HG02885 (cell line): ENCODE results near the gene CDX4.
"Not testable (repeated sequence)": the region's sequence is repeated elsewhere in the genome, so short reads cannot be mapped to it uniquely, and the experiment has no call there.

Experiments used
- ATAC-seq: cut with Tn5 transposase; IDR thresholded peaks from one replicate; pipeline ENCODE4 v1.9.1; 2021; ENCODE audit warnings: mild to moderate bottlenecking; ENCODE audit not compliant: unreplicated experiment, poor library complexity

Gene CDX4, protein sequence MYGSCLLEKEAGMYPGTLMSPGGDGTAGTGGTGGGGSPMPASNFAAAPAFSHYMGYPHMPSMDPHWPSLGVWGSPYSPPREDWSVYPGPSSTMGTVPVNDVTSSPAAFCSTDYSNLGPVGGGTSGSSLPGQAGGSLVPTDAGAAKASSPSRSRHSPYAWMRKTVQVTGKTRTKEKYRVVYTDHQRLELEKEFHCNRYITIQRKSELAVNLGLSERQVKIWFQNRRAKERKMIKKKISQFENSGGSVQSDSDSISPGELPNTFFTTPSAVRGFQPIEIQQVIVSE

DNA sequence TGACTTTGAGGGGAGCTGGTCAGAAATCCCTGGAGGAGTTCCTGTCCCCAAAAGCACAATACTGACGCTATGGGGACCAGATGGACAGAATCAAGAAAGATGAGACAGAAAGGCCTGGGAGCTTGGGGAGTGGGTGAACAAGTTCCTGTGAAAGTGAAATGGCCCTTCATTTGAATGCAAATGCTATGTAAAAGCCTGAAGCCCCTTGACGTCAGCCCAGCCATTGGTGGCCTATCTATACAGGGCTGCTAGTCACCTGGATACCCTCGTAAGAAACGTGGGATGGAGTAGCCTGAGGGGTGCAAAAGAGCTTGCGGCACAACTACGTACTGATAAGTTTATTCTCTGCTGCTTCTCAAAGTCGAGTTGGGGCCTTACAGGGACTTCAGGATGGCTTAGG lies at the start of gene CDX4:
TSS of gene CDX4 (plus strand) at position 223 of the 400 bp plus-strand sequence. CDS start 201 bp downstream, outside the sequence.
- no peak for ATAC-seq

DNA sequence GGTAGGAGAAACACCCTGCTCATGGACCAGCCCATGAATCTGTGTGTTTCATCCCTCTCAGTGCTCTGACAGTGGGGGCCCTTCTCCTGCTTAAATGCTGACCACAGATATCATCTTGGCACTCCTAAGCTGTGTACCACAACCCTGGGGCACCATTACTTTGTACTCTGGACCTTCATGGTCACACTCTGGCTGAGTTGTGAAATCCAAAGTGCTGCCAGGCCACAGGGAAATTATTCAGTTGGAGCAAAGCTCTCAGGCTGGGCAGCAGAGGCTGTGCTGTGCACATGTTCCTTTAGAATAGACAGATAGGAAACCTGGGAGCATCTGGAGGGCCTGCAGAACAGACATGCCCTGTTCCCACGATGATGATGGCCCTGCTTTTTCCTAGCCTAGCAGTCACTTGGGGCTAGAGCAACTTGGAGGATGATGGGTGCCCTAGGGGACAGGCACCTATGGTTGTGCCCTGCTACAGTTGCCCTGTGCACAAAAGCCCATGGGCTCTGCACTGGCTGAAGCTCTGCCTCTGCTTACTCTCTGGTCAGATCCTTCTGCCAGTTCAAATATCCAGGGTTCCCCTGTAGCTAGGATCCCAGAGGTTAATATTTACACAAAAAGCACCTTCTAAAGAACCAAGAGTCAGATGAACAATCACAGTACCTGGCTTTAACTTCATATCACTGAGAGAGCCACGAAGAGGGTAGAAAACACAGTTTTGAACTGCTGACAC lies 48.5 kb upstream of the CDX4 start:
- no peak for ATAC-seq

DNA sequence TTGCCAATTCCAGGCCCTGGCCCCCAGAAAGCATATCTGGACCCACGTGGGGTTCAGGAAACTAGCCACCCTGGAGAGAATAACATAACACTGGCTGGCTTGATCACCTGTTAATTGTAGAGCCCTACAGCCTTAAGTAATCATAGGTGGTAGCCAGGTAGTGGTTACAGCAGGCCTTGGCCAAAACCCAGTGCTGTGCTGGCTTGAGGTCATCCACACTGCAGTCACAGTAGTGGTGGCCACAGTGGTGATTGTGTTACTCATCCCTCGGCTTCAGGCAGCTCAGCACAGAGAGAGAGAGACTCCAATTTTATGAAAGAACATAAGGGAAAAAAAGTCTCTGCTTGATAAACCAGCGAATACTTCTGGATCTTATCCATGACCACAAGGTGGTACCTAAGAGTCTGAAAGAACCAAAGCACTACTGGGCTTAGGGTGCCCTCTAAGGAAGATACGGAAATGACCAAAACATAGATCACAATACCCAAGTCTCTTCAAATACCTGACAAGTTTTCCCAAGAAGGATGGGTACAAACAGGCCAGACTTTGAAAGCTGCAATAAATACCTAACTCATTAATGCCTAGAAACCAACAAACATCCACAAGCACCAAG lies 46.6 kb upstream of the CDX4 start:
- no peak for ATAC-seq

GRCh38 chrX:73401591-73402266 lies 45.1 kb upstream of the CDX4 start:
- no peak for ATAC-seq

DNA sequence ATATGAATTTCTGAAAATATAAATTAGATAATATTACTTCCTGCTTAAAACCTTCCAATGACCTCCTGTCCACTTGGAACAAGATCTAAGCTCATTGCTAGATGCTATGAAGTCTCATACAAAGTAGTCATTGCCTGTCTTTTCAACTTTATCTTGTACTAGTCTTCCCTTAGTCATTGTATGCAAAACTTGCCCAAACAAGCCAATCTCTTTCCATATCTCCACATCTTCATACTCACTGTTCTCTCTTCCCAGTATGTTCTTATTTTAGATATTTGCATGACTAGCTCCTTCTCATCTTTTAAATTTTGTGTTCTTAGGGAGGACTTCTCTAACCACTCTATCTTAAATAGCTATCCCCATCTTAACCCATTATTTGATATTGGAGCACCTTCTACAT lies 33.9 kb upstream of the CDX4 start:
- no peak for ATAC-seq

DNA sequence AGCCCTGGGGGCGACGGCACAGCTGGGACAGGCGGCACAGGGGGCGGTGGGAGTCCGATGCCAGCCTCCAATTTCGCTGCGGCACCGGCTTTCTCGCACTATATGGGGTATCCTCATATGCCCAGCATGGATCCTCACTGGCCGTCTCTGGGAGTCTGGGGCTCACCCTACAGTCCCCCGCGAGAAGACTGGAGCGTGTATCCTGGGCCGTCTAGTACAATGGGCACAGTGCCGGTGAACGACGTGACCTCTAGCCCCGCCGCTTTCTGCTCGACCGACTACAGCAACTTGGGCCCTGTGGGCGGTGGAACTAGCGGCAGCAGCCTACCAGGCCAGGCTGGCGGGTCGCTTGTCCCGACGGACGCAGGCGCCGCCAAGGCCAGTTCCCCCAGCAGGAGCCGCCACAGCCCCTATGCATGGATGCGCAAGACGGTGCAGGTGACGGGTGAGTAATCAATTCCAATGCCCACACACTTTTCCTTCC lies 500 bp downstream of the CDX4 start:
- ATAC-seq: no peak

- no peak for ATAC-seq
Measured at GRCh38 chrX:73448379-73448778, 1.5 kb downstream of the CDX4 start.

DNA sequence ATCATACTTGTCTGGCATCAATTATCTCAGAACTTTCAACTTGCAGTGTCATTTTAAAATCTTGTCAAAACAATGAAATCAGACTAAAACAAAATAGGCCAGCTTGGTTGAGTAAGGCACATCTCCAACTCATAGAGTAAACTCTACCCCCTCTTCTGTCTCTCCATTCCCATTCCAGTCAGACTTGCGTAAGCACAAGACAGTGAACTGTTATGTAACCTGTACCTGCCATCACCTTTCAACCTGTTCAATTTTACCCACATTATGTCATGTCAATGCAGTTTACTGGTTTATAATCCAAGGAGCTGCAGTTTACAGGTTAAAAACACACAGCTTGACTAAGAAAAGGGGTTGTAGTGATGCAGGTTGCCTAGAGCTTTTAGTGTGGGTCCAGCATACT lies 8.3 kb downstream of the CDX4 start:
- ATAC-seq: no peak

DNA sequence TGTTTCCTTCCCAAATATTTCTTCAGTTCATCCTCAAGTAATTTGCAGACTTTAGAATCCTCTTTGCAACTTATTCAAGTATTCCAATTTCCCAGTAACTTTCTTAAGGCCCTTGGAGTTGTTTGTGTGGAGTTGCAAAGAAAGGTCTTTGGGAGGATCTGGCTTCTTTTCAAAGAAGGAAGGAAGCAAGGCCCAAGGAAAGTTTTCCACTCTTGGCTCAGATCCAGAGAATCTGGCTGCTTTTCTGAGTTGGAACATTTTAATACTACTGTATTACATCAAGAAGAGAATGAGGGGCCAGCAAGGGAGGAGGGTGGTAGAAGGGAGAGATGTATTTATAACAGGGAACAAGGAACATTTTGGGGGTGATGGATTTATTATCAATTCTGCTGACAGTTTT lies 10.5 kb downstream of the CDX4 start:
- no peak for ATAC-seq

DNA sequence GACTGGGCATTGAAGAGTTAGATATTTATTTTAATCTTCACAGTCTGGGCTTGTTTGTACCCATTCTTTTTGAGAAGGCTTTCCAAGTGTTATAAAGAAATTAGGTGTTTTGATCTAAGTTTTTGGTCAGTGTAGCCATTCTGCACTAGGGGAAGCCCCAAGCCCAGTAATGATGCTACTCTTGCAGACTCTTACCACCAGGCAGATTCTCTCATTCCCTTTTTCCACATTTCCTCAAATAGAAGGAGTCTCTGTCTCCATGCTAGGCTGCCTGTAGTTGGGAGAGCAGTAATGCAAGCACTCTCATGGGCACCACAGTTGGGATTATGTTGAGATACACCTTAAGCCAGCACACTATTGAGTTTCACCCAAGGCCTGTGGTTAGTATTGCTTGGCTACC lies 21.5 kb downstream of the CDX4 start:
- ATAC-seq: no peak

GRCh38 chrX:73478961-73479360 lies 32.1 kb downstream of the CDX4 start:
- ATAC-seq: no peak

DNA sequence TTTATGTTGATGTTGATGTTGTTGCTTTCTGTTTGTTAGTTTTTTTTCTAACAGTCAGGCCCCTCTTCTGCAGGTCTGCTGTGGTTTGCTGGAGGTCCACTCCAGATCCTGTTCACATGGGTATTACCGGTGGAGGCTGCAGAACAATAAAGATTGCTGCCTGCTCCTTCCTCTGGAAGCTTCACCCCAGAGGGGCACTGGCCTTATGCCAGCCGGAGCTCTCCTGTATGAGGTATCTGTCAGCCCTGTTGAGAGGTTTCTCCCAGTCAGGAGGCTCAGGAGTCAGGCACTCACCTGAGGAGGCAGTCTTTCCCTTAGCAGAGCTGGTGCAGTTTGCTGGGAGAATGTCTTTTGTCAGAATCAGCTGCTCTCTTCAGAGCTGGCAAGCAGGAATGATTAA lies 34.7 kb downstream of the CDX4 start:
- no peak for ATAC-seq

- no peak for ATAC-seq
Measured at GRCh38 chrX:73490661-73491060, 43.8 kb downstream of the CDX4 start.

- ATAC-seq: not testable (repeated sequence)
Measured at GRCh38 chrX:73492178-73492577, 45.3 kb downstream of the CDX4 start.
